Natural killer cell (primary cell): ENCODE data around the gene FBLN5. TPM values are rescaled to one million over a fixed set of nuclear protein-coding genes. Genes with fewer than 3 reads are reported as not detected.

Experiments
- ATAC-seq, 3 donors: fragments of 150-1000 bp in 2 of 3; fragments of 200-7000 bp in 1 of 3; cut with Tn5 transposase; 1 replicate in 1 of 3; 2 replicates in 2 of 3; pipeline ENCODE4 v1.10.0; 2021; ENCODE audit warnings: mild to moderate bottlenecking in 2 of 3, moderate library complexity in 2 of 3
- DNase-seq, 2 donors: peaks; one replicate each; pipeline versions ENCODE4 v3.0.0 to v3.0.0-alpha.2; 2013 to 2021; ENCODE audit warnings: mixed read lengths in 1 of 2
- H3K27ac ChIP-seq: one replicate; pipeline ENCODE4 v1.5.1; 2013; ENCODE audit warnings: mild to moderate bottlenecking, low read length
- H3K27me3 ChIP-seq: one replicate; pipeline ENCODE4 v1.6.1; 2013; ENCODE audit warnings: low read length; ENCODE audit not compliant: control insufficient read depth, insufficient read depth
- H3K36me3 ChIP-seq: one replicate; pipeline ENCODE4 v1.6.1; 2013; ENCODE audit warnings: low read length; ENCODE audit not compliant: control insufficient read depth, insufficient read depth
- H3K4me1 ChIP-seq: one replicate; pipeline ENCODE4 v1.6.1; 2013; ENCODE audit warnings: low read length; ENCODE audit not compliant: control insufficient read depth, insufficient read depth
- H3K4me3 ChIP-seq: one replicate; pipeline ENCODE4 v1.5.1; 2013; ENCODE audit warnings: low read length
- H3K9me3 ChIP-seq: one replicate; pipeline ENCODE4 v1.6.1; 2013; ENCODE audit warnings: low read length; ENCODE audit not compliant: control insufficient read depth, insufficient read depth
- H3K27ac Mint-ChIP-seq, 2 donors: one replicate each; pipeline ENCODE4 v1.8.0; 2022; ENCODE audit warnings: mild to moderate bottlenecking in 2 of 2, mixed read lengths in 2 of 2, moderate library complexity in 1 of 2
- H3K27me3 Mint-ChIP-seq, 2 donors: one replicate each; pipeline ENCODE4 v1.8.0; 2022; ENCODE audit warnings: low read depth in 2 of 2, mixed read lengths in 2 of 2
- H3K36me3 Mint-ChIP-seq: one replicate; pipeline ENCODE4 v1.8.0; 2022; ENCODE audit warnings: mixed read lengths
- H3K4me1 Mint-ChIP-seq, 2 donors: one replicate each; pipeline ENCODE4 v1.8.0; 2022; ENCODE audit warnings: mixed read lengths in 2 of 2
- H3K4me3 Mint-ChIP-seq: one replicate; pipeline ENCODE4 v1.8.0; 2022; ENCODE audit warnings: mild to moderate bottlenecking, moderate library complexity, mixed read lengths
- H3K9me3 Mint-ChIP-seq, 2 donors: one replicate each; pipeline ENCODE4 v1.8.0; 2022; ENCODE audit warnings: mixed read lengths in 2 of 2
- WGBS: methylation state at CpG from one replicate; pipeline ENCODE4 v1.1.7; 2013; ENCODE audit warnings: missing lambda C conversion rate; ENCODE audit not compliant: insufficient coverage; 5-methylcytosine and 5-hydroxymethylcytosine counted together
- intact Hi-C: fragments of 100-400 bp; cut with micrococcal nuclease; formaldehyde crosslinking; loops from one replicate; pipeline ENCODE4 v1.14.2; 2022
- total RNA-seq, 4 donors: library from RNA; stranded (reverse); fragments of 120-200 nt in 1 of 4; gene quantifications; one replicate each; pipeline versions ENCODE4 v1.2.3 to v1.2.4, GENCODE V29; 2013 to 2022
- TF ChIP-seq, protein P1 (sequence below): fragments of 200-600 bp; IDR thresholded peaks from one replicate; pipeline ENCODE4 v1.8.0; 2022; ENCODE audit warnings: antibody characterized with exemption

FBLN5 gene
- total RNA-seq, 3 donors from 2014 or later (not counting 1 experiment from before 2014, with no cell fraction given): 0.56 to 1.3 (median 1.1) TPM

DNA sequence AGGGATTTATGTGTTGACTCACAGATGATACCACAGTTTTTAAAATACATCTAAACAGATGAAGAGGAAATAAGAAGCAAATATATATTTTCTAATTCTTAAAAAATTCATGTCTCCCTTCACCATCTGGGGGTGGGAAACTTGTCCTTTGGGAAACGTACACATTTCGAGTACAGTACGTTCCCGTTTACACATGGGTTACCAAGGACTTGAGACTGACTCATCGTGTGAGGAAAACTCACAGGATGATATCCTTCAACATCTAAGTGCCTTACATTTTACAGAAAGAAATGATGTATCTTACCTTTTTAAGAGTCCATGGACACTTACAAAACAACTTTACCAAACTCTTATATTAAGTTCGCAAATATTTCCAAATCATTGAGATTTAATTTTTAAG, 16.0 kb upstream of the FBLN5 start:
- no peak for ATAC-seq
- no peaks in the 10 kb centered on the region for H3K36me3 ChIP-seq
- no peak overlapping the region for H3K27ac Mint-ChIP-seq
- no peak overlapping the region for H3K4me3 Mint-ChIP-seq
- TF ChIP-seq, protein P1, sequence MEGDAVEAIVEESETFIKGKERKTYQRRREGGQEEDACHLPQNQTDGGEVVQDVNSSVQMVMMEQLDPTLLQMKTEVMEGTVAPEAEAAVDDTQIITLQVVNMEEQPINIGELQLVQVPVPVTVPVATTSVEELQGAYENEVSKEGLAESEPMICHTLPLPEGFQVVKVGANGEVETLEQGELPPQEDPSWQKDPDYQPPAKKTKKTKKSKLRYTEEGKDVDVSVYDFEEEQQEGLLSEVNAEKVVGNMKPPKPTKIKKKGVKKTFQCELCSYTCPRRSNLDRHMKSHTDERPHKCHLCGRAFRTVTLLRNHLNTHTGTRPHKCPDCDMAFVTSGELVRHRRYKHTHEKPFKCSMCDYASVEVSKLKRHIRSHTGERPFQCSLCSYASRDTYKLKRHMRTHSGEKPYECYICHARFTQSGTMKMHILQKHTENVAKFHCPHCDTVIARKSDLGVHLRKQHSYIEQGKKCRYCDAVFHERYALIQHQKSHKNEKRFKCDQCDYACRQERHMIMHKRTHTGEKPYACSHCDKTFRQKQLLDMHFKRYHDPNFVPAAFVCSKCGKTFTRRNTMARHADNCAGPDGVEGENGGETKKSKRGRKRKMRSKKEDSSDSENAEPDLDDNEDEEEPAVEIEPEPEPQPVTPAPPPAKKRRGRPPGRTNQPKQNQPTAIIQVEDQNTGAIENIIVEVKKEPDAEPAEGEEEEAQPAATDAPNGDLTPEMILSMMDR: no peak
- H3K36me3 Mint-ChIP-seq: peaks cover 2% of the 10 kb centered on the region
- peaks cover 3% of the 10 kb centered on the region in 2 donors for H3K4me1 Mint-ChIP-seq
- no peaks in the 10 kb centered on the region for H3K9me3 ChIP-seq
- no peak overlapping the region for H3K27ac ChIP-seq
- WGBS: 94% methylated on average over 5 of the region's 6 CpGs
- no peak for DNase-seq
- H3K9me3 Mint-ChIP-seq: no peaks in the 10 kb centered on the region
- intact Hi-C loops: no loop called here
- H3K4me3 ChIP-seq: no peak overlapping the region
- no peaks in the 10 kb centered on the region for H3K27me3 Mint-ChIP-seq
- no peaks in the 10 kb centered on the region for H3K27me3 ChIP-seq
- H3K4me1 ChIP-seq: peaks cover 3% of the 10 kb centered on the region

DNA sequence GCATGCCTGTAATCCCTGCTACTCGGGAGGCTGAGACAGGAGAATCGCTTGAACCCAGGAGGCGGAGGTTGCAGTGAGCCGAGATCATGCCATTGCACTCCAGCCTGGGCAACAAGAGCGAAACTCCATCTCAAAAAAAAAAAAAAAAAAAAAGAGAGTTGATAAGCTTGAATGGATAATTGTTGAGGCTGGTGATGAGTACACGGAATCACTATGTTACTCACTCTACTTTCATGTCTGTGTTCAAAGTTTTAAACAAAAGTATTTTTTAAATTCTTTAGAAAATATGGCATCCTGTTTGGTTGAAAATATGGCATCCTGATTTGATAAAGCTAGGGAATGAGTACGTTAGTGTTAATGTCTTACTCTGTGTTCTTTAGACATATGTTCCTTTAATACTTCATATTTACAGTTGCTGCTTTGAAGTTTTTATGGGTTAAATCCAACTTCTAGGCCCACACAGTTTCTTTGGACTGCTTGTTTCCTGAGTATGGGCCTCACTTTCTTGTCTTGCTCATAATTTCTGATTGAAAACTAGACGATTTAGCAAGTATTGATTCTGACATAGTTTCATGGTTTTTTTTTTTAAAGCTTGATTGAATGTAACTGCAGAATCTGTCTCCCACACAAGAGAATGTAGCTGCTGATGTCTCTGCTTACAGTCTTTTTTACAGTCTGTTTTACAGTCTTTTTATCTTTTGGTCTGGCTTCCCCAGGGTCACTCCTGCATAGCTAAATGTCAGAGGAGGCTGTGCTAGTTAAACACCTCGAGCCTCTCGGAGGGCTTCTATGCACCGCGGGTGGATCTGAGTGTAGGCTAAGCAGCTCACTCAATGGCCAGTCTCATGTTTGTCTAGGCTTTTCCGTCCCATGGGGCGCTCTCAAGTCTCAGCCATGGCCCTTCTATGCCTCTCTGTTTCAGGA, 14.1 kb upstream of the FBLN5 start:
- no peak overlapping the region for H3K27ac ChIP-seq
- no peaks in the 10 kb centered on the region for H3K36me3 ChIP-seq
- intact Hi-C loops: no loop called here
- Mint-ChIP-seq H3K4me3 (no peak overlapping the region), H3K36me3 (no peaks in the 10 kb centered on the region), H3K9me3 (no peaks in the 10 kb centered on the region), H3K27ac (no peak overlapping the region), H3K4me1 (no peaks in the 10 kb centered on the region), H3K27me3 (peaks cover 0 to 7% of the 10 kb centered on the region in 2 donors)
- DNase-seq (no peak), ATAC-seq (no peak)
- no peaks in the 10 kb centered on the region for H3K27me3 ChIP-seq
- H3K4me3 ChIP-seq: no peak overlapping the region
- H3K9me3 ChIP-seq: no peaks in the 10 kb centered on the region
- no peaks in the 10 kb centered on the region for H3K4me1 ChIP-seq
- TF ChIP-seq, protein P1: no peak
- 93% methylated on average over 7 of the region's 14 CpGs for WGBS

DNA sequence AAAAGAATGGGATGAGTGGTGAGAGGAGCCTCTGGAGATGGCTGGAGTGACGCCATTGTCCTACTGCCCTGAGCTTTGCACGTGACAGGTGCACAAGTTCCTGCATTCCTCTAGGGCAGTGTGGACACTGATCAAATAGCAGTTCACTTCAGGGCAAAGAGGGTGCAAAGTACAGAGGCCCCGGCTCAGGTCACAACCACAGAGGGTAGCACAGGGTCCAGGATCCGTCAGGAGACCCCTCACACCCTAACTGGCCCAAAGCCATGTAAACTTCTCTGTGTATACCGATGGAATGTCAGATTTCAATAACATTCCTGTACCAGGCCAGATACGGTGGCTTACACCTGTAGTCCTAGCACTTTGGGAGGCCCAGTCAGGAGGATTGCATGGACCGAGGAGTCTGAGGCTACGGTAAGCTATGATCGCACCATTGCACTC, 10.4 kb upstream of the FBLN5 start:
- intact Hi-C loops: no loop called here
- 95% methylated on average over 8 of the region's 9 CpGs for WGBS
- no peak overlapping the region for H3K4me3 ChIP-seq
- no peaks in the 10 kb centered on the region for H3K36me3 ChIP-seq
- DNase-seq (no peak), ATAC-seq (no peak)
- Mint-ChIP-seq H3K4me1 (no peaks in the 10 kb centered on the region), H3K27me3 (peaks cover 3 to 7% of the 10 kb centered on the region in 2 donors), H3K36me3 (no peaks in the 10 kb centered on the region), H3K9me3 (no peaks in the 10 kb centered on the region), H3K27ac (no peak overlapping the region), H3K4me3 (no peak overlapping the region)
- H3K9me3 ChIP-seq: no peaks in the 10 kb centered on the region
- no peaks in the 10 kb centered on the region for H3K27me3 ChIP-seq
- H3K4me1 ChIP-seq: no peaks in the 10 kb centered on the region
- TF ChIP-seq, protein P1: no peak
- H3K27ac ChIP-seq: no peak overlapping the region
